IMR-90 (cell line): Measurements from ENCODE around the gene FAM240A.

Experiments
- MAZ ChIP-seq: IDR thresholded peaks from 2 replicates; pipeline ENCODE4 v1.6.1; 2012; ENCODE audit warnings: low read depth, mild to moderate bottlenecking, low read length, improper control_type of control experiment, moderate library complexity, borderline replicate concordance
- MXI1 ChIP-seq: IDR thresholded peaks from 2 replicates; pipeline ENCODE4 v1.6.1; 2012; ENCODE audit warnings: low read depth, mild to moderate bottlenecking, low read length, moderate library complexity, borderline replicate concordance
- POLR2A ChIP-seq: IDR thresholded peaks from 2 replicates; pipeline ENCODE4 v1.6.1; 2012; ENCODE audit warnings: mild to moderate bottlenecking, low read depth, low read length
- RAD21 ChIP-seq: IDR thresholded peaks from 2 replicates; pipeline ENCODE4 v1.6.1; 2012; ENCODE audit warnings: low read length, improper control_type of control experiment
- RCOR1 ChIP-seq: IDR thresholded peaks from 2 replicates; pipeline ENCODE4 v1.6.1; 2012; ENCODE audit warnings: mild to moderate bottlenecking, low read length, improper control_type of control experiment; ENCODE audit not compliant: insufficient replicate concordance
- SMC3 ChIP-seq: fragments of 150-350 bp; IDR thresholded peaks from 2 replicates; pipeline ENCODE4 v1.6.1; 2016; ENCODE audit warnings: low read depth, mild to moderate bottlenecking, antibody characterized with exemption, low read length, moderate library complexity
- TF ChIP-seq, protein P1 (sequence below): conservative IDR thresholded peaks from 2 replicates; pipeline ENCODE4 v1.5.1; 2012; ENCODE audit warnings: mild to moderate bottlenecking, low read depth, low read length, improper control_type of control experiment
- TF ChIP-seq, protein P2 (sequence below): fragments of 150-350 bp; IDR thresholded peaks from 2 replicates; pipeline ENCODE4 v1.6.1; 2017; ENCODE audit warnings: mild to moderate bottlenecking, antibody characterized with exemption, low read length, low read depth

DNA sequence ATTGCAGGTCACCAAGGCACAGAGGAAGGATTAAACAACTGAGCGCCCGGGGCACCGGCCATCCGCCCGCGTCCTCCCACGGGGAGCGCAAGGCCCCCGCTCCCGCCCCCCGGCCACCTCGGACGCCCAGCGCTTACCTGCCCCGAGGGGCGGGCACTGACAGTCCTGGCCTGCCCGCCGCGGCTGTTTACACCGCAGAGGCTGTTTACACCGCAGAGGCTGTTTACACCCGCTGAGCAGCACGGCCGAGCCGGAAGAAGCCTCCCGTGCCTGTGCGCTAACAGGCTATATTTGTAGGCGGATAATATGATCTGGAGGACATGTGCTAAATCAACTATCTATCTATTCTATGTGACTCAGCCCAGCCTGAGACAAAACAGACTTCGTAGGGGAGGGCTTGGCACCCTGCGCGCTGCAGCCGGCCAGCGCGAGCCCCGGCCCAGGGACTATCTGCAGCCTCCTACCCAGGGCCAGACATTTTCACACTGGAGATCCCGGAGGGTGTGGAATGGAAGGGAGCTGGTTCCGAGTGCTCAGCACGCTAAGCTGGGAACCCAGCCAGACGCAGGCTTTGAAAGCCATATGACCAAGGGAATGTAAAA lies 46.2 kb upstream of the FAM240A start, which contains the start of gene LRRC2:
- TF ChIP-seq POLR2A (peak; percentile 34; the same call in 1 of the 2 replicates), MAZ (peak; percentile 27; the same call in 1 of the 2 replicates), MXI1 (peak; percentile 48; the same call in 1 of the 2 replicates), RCOR1 (no peak), SMC3 (no peak; the same call in 1 of the 2 replicates), RAD21 (no peak)
- TF ChIP-seq, protein P1, sequence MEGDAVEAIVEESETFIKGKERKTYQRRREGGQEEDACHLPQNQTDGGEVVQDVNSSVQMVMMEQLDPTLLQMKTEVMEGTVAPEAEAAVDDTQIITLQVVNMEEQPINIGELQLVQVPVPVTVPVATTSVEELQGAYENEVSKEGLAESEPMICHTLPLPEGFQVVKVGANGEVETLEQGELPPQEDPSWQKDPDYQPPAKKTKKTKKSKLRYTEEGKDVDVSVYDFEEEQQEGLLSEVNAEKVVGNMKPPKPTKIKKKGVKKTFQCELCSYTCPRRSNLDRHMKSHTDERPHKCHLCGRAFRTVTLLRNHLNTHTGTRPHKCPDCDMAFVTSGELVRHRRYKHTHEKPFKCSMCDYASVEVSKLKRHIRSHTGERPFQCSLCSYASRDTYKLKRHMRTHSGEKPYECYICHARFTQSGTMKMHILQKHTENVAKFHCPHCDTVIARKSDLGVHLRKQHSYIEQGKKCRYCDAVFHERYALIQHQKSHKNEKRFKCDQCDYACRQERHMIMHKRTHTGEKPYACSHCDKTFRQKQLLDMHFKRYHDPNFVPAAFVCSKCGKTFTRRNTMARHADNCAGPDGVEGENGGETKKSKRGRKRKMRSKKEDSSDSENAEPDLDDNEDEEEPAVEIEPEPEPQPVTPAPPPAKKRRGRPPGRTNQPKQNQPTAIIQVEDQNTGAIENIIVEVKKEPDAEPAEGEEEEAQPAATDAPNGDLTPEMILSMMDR: no peak
- TF ChIP-seq, protein P2, sequence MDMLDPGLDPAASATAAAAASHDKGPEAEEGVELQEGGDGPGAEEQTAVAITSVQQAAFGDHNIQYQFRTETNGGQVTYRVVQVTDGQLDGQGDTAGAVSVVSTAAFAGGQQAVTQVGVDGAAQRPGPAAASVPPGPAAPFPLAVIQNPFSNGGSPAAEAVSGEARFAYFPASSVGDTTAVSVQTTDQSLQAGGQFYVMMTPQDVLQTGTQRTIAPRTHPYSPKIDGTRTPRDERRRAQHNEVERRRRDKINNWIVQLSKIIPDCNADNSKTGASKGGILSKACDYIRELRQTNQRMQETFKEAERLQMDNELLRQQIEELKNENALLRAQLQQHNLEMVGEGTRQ: no peak
